RWPE2 (cell line): ENCODE data around the gene DIP2C.

Experiments used
- ATAC-seq: fragments of 200-7000 bp; cut with Tn5 transposase; 3 replicates; pipeline ENCODE4 v1.9.1; 2021; ENCODE audit warnings: low read depth
- DNase-seq: peaks from one replicate; pipeline ENCODE4 v3.0.0-alpha.2; 2020; ENCODE audit warnings: low spot score
- H3K27ac ChIP-seq: fragments of 450-650 bp; 2 replicates; pipeline ENCODE4 v1.5.1; 2017; ENCODE audit warnings: mild to moderate bottlenecking; ENCODE audit not compliant: poor library complexity, severe bottlenecking
- H3K27me3 ChIP-seq: fragments of 250-450 bp; sonication (Bioruptor Pico); 2 replicates; pipeline ENCODE4 v1.5.1; 2021; ENCODE audit warnings: mild to moderate bottlenecking, moderate library complexity; ENCODE audit not compliant: insufficient read depth, poor library complexity, severe bottlenecking
- H3K36me3 ChIP-seq: fragments of 250-450 bp; sonication (Bioruptor Pico); 2 replicates; pipeline ENCODE4 v1.5.1; 2020; ENCODE audit warnings: low read depth, mild to moderate bottlenecking, moderate library complexity
- H3K4me1 ChIP-seq: fragments of 250-450 bp; sonication (Bioruptor Pico); 2 replicates; pipeline ENCODE4 v1.5.1; 2021; ENCODE audit warnings: mild to moderate bottlenecking, moderate library complexity; ENCODE audit not compliant: insufficient read depth, poor library complexity, severe bottlenecking
- H3K4me3 ChIP-seq: fragments of 250-450 bp; sonication (Bioruptor Pico); 2 replicates; pipeline ENCODE4 v1.5.1; 2021; ENCODE audit warnings: mild to moderate bottlenecking, moderate library complexity; ENCODE audit not compliant: severe bottlenecking
- H3K9me3 ChIP-seq: fragments of 250-450 bp; sonication (Bioruptor Pico); 2 replicates; pipeline ENCODE4 v1.5.1; 2021; ENCODE audit warnings: mild to moderate bottlenecking, moderate library complexity; ENCODE audit not compliant: severe bottlenecking
- TF ChIP-seq, protein P1 (sequence below): fragments of 450-650 bp; IDR thresholded peaks from one replicate; pipeline ENCODE4 v1.5.1; 2017; ENCODE audit warnings: mild to moderate bottlenecking, moderate library complexity; ENCODE audit not compliant: poor library complexity, severe bottlenecking

DIP2C gene

DNA sequence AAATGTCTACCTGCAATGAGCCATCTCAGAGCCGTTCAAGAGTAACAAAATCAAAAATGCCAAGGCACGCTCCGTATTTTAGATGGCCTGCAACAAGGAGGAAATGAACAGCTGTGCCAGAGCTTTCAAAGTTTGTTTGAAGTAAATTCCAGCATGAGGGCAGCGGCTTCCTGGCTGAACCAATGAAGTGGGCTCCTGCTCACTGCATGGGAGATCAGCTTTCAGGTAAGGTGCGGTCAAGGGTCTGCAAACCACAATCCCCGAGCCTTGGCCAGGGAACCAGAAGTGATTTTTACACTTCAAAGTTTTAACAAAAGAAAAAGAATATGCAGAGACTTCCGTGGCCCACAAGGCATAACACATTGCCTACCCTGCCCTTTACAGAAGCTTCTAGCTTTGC, 120.6 kb downstream of the DIP2C start:
- Histone ChIP-seq H3K27me3 (no peaks in the 10 kb centered on the region), H3K36me3 (no peaks in the 10 kb centered on the region), H3K4me1 (no peaks in the 10 kb centered on the region), H3K9me3 (no peaks in the 10 kb centered on the region), H3K27ac (no peak overlapping the region), H3K4me3 (no peak overlapping the region)
- TF ChIP-seq, protein P1, sequence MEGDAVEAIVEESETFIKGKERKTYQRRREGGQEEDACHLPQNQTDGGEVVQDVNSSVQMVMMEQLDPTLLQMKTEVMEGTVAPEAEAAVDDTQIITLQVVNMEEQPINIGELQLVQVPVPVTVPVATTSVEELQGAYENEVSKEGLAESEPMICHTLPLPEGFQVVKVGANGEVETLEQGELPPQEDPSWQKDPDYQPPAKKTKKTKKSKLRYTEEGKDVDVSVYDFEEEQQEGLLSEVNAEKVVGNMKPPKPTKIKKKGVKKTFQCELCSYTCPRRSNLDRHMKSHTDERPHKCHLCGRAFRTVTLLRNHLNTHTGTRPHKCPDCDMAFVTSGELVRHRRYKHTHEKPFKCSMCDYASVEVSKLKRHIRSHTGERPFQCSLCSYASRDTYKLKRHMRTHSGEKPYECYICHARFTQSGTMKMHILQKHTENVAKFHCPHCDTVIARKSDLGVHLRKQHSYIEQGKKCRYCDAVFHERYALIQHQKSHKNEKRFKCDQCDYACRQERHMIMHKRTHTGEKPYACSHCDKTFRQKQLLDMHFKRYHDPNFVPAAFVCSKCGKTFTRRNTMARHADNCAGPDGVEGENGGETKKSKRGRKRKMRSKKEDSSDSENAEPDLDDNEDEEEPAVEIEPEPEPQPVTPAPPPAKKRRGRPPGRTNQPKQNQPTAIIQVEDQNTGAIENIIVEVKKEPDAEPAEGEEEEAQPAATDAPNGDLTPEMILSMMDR: no peak
- DNase-seq: no peak
- no peak for ATAC-seq

DNA sequence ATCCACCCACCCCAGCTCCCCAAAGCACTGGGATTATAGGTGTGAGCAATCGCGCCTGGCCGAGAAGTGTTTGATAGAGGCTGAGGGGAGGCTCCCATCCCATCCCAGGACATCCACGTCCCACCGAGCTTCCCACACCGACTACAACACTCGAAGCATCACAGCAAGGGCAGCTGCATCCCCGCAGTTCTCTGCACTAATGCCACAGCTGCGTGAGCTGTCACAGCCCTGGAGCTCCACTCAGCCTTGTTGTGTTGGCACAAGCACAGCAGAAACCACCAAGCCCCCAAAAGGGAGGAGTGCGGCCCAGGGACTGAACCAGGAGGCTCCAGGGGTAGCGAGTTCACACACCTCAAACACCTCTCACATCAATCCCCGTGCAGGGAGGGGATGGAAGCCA, 121.6 kb downstream of the DIP2C start:
- no peaks in the 10 kb centered on the region for H3K4me1 ChIP-seq
- no peak for ATAC-seq

DNA sequence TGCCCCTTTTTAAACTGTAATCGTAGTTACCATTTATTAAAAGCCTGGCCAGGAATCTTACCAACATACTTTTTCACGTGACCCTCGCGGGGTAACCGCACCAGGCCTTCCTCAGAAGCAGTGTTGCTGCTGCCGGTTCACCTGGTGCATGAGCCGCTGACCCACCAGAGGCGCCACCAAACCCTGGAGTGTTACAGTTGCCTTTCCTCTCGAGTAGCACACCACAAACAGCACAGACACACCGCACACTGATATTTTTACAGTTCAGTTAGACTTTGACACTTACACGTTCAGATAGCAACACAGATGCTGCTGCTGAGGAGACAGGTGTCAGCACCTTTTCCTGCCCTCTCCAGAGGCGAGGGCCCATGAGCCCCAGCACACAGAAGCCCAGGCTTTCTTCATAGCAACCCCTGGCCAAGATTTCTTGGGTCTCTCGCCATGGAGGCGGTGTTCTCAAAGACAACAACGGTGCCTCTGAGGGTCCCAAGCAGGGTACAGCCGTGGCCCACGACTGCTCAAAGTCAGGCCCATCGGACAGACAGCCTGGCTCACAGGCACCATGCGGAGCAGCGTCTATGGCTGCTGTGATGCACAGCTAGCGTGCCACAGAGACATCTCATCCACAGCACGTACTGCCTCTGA, 123.1 kb downstream of the DIP2C start:
- H3K4me3 ChIP-seq: no peak overlapping the region
- H3K36me3 ChIP-seq: no peaks in the 10 kb centered on the region
- DNase-seq (no peak), ATAC-seq (no peak)
- no peaks in the 10 kb centered on the region for H3K27me3 ChIP-seq
- TF ChIP-seq, protein P1: no peak
- H3K4me1 ChIP-seq: no peaks in the 10 kb centered on the region
- no peak overlapping the region for H3K27ac ChIP-seq
- H3K9me3 ChIP-seq: no peaks in the 10 kb centered on the region

More for the DNA sequence above, 121.6 kb downstream of the DIP2C start:
- no peak overlapping the region for H3K27ac ChIP-seq
- DNase-seq: no peak
- H3K27me3 ChIP-seq: no peaks in the 10 kb centered on the region
- H3K4me3 ChIP-seq: no peak overlapping the region
- H3K9me3 ChIP-seq: no peaks in the 10 kb centered on the region
- no peaks in the 10 kb centered on the region for H3K36me3 ChIP-seq
- TF ChIP-seq, protein P1: no peak

DNA sequence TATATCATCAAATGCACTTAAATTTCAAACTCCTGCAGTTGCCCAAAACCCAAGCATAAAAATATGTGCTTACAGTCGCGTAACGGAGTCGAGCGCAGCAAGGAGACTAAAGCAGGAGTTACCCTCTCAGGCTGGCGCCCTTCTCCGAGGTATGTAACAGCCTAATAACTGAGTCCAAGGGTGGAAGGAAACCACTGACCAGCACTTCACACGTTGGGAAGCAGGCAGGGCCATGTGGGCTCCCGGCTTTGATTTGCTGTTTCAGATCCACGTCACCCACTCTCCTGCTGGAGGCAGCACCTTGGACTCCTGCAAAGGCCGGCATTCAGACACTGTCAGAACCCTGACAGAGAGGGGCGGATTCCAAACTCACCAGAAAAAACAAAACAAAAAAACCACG, 123.8 kb downstream of the DIP2C start:
- TF ChIP-seq, protein P1: no peak
- H3K27ac ChIP-seq: no peak overlapping the region
- no peaks in the 10 kb centered on the region for H3K27me3 ChIP-seq
- DNase-seq (no peak), ATAC-seq (no peak)
- no peak overlapping the region for H3K4me3 ChIP-seq
- H3K4me1 ChIP-seq: no peaks in the 10 kb centered on the region
- H3K36me3 ChIP-seq: no peaks in the 10 kb centered on the region
- H3K9me3 ChIP-seq: no peaks in the 10 kb centered on the region

DNA sequence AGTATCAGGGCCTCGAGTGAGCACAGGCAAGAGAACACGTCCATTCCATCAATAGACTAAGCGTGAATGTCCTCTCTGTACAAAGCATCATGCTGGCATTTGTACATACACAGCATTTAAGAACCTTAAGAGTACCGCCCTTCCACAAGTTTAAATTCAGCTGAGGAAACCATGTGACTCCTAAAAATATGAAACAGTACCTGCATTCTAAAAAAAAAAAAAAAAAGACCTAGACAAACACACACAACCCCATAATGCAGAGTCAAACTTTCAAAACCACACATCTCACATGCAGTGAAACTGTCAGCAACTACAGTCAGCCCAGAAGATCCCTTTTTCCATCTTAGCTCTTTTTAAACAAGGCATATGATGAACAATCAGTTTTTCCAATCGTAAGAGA, 124.3 kb downstream of the DIP2C start:
- no peaks in the 10 kb centered on the region for H3K4me1 ChIP-seq
- ATAC-seq (no peak), DNase-seq (no peak)
- TF ChIP-seq, protein P1: no peak
- no peak overlapping the region for H3K4me3 ChIP-seq
- no peaks in the 10 kb centered on the region for H3K27me3 ChIP-seq
- no peak overlapping the region for H3K27ac ChIP-seq
- H3K9me3 ChIP-seq: no peaks in the 10 kb centered on the region
- no peaks in the 10 kb centered on the region for H3K36me3 ChIP-seq
